Activated T-helper 1 cell treated with anti-CD3 and anti-CD28 coated beads, Interleukin-12 subunit alpha, Interleukin-12 subunit beta, Interleukin-2, Interleukin-4 antibody, amounts not matched to agents 30 ng/mL and 10 ng/mL and 1 ng/mL, durations not matched to agents 14 hours and 24 hours and 36 hours (primary cell): ENCODE results near the gene HMGN1. TPM values are rescaled to one million over a fixed set of nuclear protein-coding genes. Genes with fewer than 3 reads are reported as not detected.

ENCODE experiments used
- DNase-seq: peaks from one replicate; pipeline ENCODE4 v3.0.0; 2021; ENCODE audit warnings: low spot score
- H3K27ac Mint-ChIP-seq: one replicate; pipeline ENCODE4 v1.8.0; 2021; ENCODE audit warnings: mild to moderate bottlenecking, mixed read lengths
- H3K27me3 Mint-ChIP-seq: one replicate; pipeline ENCODE4 v1.8.0; 2022; ENCODE audit warnings: mild to moderate bottlenecking, moderate library complexity, mixed read lengths; ENCODE audit not compliant: insufficient read depth
- H3K36me3 Mint-ChIP-seq: one replicate; pipeline ENCODE4 v1.8.0; 2021; ENCODE audit warnings: low read depth, mixed read lengths
- H3K4me1 Mint-ChIP-seq: one replicate; pipeline ENCODE4 v1.8.0; 2021; ENCODE audit warnings: low read depth, mixed read lengths
- H3K4me3 Mint-ChIP-seq: one replicate; pipeline ENCODE4 v1.8.0; 2021; ENCODE audit warnings: mild to moderate bottlenecking, moderate library complexity, mixed read lengths
- H3K9me3 Mint-ChIP-seq: one replicate; pipeline ENCODE4 v1.8.0; 2021; ENCODE audit warnings: mixed read lengths
- intact Hi-C: fragments of 100-400 bp; cut with micrococcal nuclease; formaldehyde crosslinking; loops from one replicate; pipeline ENCODE4 v1.15.1; 2024
- total RNA-seq: library from RNA; stranded (reverse); gene quantifications from 2 replicates; pipeline ENCODE4 v1.2.3, GENCODE V29; 2022

The HMGN1 gene
- total RNA-seq: 313 and 314 TPM in 2 replicates

GRCh38 chr21:39348355-39349210, at the start of gene HMGN1:
Gene HMGN1 (minus strand): TSS chr21:39349088. CDS start chr21:39348917, 171 bp downstream.
- intact Hi-C loops: loop anchor here (1.0 kb wide), 6 partner anchors 32 to 580 kb away; partner anchors contain the start of genes LCA5L and PSMG1
- H3K27ac Mint-ChIP-seq: peak within 1 kb of the TSS; percentile 100
- H3K27me3 Mint-ChIP-seq: peaks cover 16% of the 10 kb centered on the region
- no peaks in the 10 kb centered on the region for H3K9me3 Mint-ChIP-seq
- H3K4me1 Mint-ChIP-seq: peaks cover 48% of the 10 kb centered on the region
- H3K4me3 Mint-ChIP-seq: peak within 1 kb of the TSS; percentile 99
- peak; percentile 82 for DNase-seq
- peaks cover 33% of the 10 kb centered on the region for H3K36me3 Mint-ChIP-seq

- DNase-seq: no peak
- intact Hi-C loops: no loop called here
- no peaks in the 10 kb centered on the region for H3K9me3 Mint-ChIP-seq
- H3K27ac Mint-ChIP-seq: no peak overlapping the region
- no peaks in the 10 kb centered on the region for H3K27me3 Mint-ChIP-seq
- H3K4me1 Mint-ChIP-seq: no peaks in the 10 kb centered on the region
- peaks cover 19% of the 10 kb centered on the region for H3K36me3 Mint-ChIP-seq
- no peak overlapping the region for H3K4me3 Mint-ChIP-seq
These were observed 48.9 kb upstream of the HMGN1 start for GRCh38 chr21:39397646-39398385.

- Mint-ChIP-seq H3K27me3 (no peaks in the 10 kb centered on the region), H3K27ac (no peak overlapping the region), H3K4me1 (peaks cover 5% of the 10 kb centered on the region), H3K36me3 (peaks cover 20% of the 10 kb centered on the region), H3K9me3 (no peaks in the 10 kb centered on the region), H3K4me3 (no peak overlapping the region)
- intact Hi-C loops: no loop called here
- DNase-seq: no peak
These were observed 44.1 kb upstream of the HMGN1 start for GRCh38 chr21:39392981-39393380.

GRCh38 chr21:39390212-39390765, 41.4 kb upstream of the HMGN1 start:
- DNase-seq: no peak
- H3K4me3 Mint-ChIP-seq: no peak overlapping the region
- no peaks in the 10 kb centered on the region for H3K27me3 Mint-ChIP-seq
- intact Hi-C loops: no loop called here
- peaks cover 14% of the 10 kb centered on the region for H3K36me3 Mint-ChIP-seq
- H3K27ac Mint-ChIP-seq: no peak overlapping the region
- H3K9me3 Mint-ChIP-seq: no peaks in the 10 kb centered on the region
- H3K4me1 Mint-ChIP-seq: peaks cover 12% of the 10 kb centered on the region

GRCh38 chr21:39388811-39389155, 39.9 kb upstream of the HMGN1 start:
- intact Hi-C loops: loop anchor here (1.0 to 5.0 kb wide), 5 partner anchors 8 to 882 kb away; partner anchors contain the start of gene LCA5L
- Mint-ChIP-seq H3K9me3 (no peaks in the 10 kb centered on the region), H3K27ac (peak overlapping the region; percentile 69), H3K4me3 (peak overlapping the region; percentile 86), H3K4me1 (peaks cover 19% of the 10 kb centered on the region), H3K27me3 (no peaks in the 10 kb centered on the region), H3K36me3 (peaks cover 14% of the 10 kb centered on the region)
- DNase-seq: no peak

- Mint-ChIP-seq H3K4me1 (peaks cover 19% of the 10 kb centered on the region), H3K9me3 (no peaks in the 10 kb centered on the region), H3K4me3 (peak overlapping the region; percentile 86), H3K36me3 (peaks cover 14% of the 10 kb centered on the region), H3K27ac (peak overlapping the region; percentile 87), H3K27me3 (no peaks in the 10 kb centered on the region)
- peak; percentile 80 for DNase-seq
- intact Hi-C loops: loop anchor here (1.0 to 5.0 kb wide), 5 partner anchors 8 to 882 kb away; partner anchors contain the start of gene LCA5L
These were observed 39.3 kb upstream of the HMGN1 start for GRCh38 chr21:39388038-39388810.

GRCh38 chr21:39387461-39388037, 38.7 kb upstream of the HMGN1 start:
- Mint-ChIP-seq H3K36me3 (peaks cover 8% of the 10 kb centered on the region), H3K9me3 (no peaks in the 10 kb centered on the region), H3K27me3 (no peaks in the 10 kb centered on the region), H3K4me3 (peak overlapping the region; percentile 86), H3K27ac (peak overlapping the region; percentile 87), H3K4me1 (peaks cover 19% of the 10 kb centered on the region)
- DNase-seq: peak; percentile 83
- intact Hi-C loops: loop anchor here (1.0 to 5.0 kb wide), 7 partner anchors 7 to 881 kb away; partner anchors contain the start of genes HMGN1, LCA5L and PSMG1

GRCh38 chr21:39386899-39387298, 38.0 kb upstream of the HMGN1 start:
- intact Hi-C loops: loop anchor here (1.0 to 5.0 kb wide), 3 partner anchors 38 to 655 kb away; partner anchors contain the start of genes HMGN1 and PSMG1
- Mint-ChIP-seq H3K4me3 (peak overlapping the region; percentile 86), H3K36me3 (peaks cover 8% of the 10 kb centered on the region), H3K4me1 (peaks cover 25% of the 10 kb centered on the region), H3K27me3 (no peaks in the 10 kb centered on the region), H3K9me3 (no peaks in the 10 kb centered on the region), H3K27ac (peak overlapping the region; percentile 87)
- DNase-seq: no peak

GRCh38 chr21:39386194-39386593, 37.3 kb upstream of the HMGN1 start:
- no peak for DNase-seq

GRCh38 chr21:39385299-39386145, 36.6 kb upstream of the HMGN1 start:
- Mint-ChIP-seq H3K36me3 (peaks cover 4% of the 10 kb centered on the region), H3K4me1 (peaks cover 36% of the 10 kb centered on the region), H3K4me3 (peak overlapping the region; percentile 70), H3K27ac (peak overlapping the region; percentile 44), H3K27me3 (no peaks in the 10 kb centered on the region), H3K9me3 (no peaks in the 10 kb centered on the region)
- DNase-seq: peak; percentile 70
- intact Hi-C loops: loop anchor here (5.0 kb wide), 1 partner anchor 653 kb away; no protein-coding TSS in a partner anchor

More at GRCh38 chr21:39386194-39386593, 37.3 kb upstream of the HMGN1 start:
- peaks cover 31% of the 10 kb centered on the region for H3K4me1 Mint-ChIP-seq
- intact Hi-C loops: loop anchor here (5.0 kb wide), 1 partner anchor 654 kb away; no protein-coding TSS in a partner anchor
- H3K36me3 Mint-ChIP-seq: peaks cover 4% of the 10 kb centered on the region
- peak overlapping the region; percentile 44 for H3K27ac Mint-ChIP-seq
- peak overlapping the region; percentile 70 for H3K4me3 Mint-ChIP-seq
- no peaks in the 10 kb centered on the region for H3K27me3 Mint-ChIP-seq
- no peaks in the 10 kb centered on the region for H3K9me3 Mint-ChIP-seq

GRCh38 chr21:39384674-39385298, 35.9 kb upstream of the HMGN1 start:
- H3K36me3 Mint-ChIP-seq: peaks cover 4% of the 10 kb centered on the region
- H3K27me3 Mint-ChIP-seq: no peaks in the 10 kb centered on the region
- peak overlapping the region; percentile 40 for H3K27ac Mint-ChIP-seq
- intact Hi-C loops: loop anchor here (5.0 kb wide), 1 partner anchor 652 kb away; no protein-coding TSS in a partner anchor
- no peaks in the 10 kb centered on the region for H3K9me3 Mint-ChIP-seq
- DNase-seq: no peak
- peaks cover 39% of the 10 kb centered on the region for H3K4me1 Mint-ChIP-seq
- peak overlapping the region; percentile 51 for H3K4me3 Mint-ChIP-seq
